Bone marrow (tissue), 2 donors: Measurements from ENCODE around the gene SPANXD.
"Not testable (repeated sequence)": the region's sequence is repeated elsewhere in the genome, so short reads cannot be mapped to it uniquely, and the experiment has no call there.

Experiments used
- DNase-seq, 2 donors: peaks; one replicate each; lab custom pipeline; 2025; lab: John Stamatoyannopoulos, UW

SPANXD gene, protein sequence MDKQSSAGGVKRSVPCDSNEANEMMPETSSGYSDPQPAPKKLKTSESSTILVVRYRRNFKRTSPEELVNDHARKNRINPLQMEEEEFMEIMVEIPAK

DNA sequence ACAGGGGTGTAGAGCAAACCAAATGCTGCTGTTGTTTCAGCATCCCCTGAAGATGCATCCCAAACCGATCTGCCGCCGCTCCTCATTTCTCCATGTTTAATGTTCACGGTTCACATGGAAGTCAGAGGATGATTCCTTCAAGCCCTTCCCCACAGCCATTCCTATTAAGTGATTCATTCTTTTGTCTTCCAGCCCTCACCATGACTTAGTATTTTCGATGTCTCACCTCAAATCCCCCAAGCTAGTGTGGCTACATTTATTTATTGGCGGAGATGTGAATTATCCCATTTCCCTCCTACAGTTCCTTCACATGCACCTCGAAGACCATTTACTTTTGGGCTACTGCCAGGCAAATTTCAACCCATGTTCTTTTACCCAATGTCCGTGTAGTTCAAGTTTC, at the start of gene SPANXD:
Gene SPANXD (minus strand): TSS at position 101 of the 400 bp plus-strand sequence. CDS start 334 bp downstream, outside the sequence.
- DNase-seq: not testable (repeated sequence)

DNA sequence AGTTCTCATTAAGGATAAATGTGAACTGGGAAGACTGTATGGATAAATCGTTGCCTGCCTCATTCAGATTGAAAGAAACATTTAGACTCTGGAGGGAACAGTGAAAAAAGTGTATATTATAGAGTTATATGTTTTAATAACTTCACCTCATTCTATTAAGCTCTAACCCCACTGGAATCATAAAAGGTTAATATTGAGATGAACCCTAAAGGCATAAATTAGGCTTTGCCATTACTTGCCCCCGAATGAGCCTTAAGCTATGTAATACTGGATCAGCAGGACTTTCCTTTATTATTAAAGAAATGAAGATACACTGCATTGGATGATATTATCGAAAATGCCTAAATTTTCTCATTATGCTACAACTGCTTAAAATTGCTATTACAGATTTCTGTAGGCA, 44.1 kb upstream of the SPANXD start:
- no peak for DNase-seq

DNA sequence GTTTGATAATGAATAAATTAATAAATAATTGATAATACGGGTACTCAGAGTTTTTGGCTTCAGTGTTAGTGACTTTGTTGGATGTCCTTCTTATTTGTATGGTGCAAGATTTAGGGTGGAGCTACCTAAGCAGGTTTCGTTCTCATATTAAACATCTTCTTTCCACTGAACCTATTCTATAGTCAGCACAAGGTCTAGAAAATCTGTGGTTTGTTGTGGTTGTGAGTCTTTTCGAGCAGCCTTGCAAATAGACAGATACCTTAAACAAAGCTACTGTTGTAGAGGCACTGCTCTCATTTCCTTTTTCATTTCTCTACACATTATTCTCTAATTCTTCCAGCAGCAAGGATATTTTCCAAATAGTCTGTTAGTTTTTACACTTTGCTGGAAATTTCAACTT, 38.1 kb upstream of the SPANXD start:
- no peak for DNase-seq

DNA sequence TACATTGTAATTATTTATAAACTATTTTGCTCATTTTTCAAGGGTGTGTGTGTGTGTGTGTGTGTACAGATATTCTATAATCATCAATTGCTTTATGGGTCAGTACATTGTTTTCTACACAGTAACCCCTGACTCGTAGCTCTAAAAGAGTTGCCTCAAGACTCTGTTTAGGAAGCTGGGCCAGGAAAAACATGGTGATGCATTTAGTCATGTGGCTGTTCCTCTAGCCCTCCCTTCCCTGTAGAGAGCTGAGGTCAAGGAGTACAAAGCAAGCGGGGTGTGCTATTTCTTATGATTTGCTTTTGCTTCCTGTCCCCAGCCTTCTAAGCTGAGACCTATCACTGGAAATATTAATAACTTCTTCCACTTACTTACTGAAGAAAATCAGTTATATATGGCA, 34.8 kb upstream of the SPANXD start:
- no peak for DNase-seq

DNA sequence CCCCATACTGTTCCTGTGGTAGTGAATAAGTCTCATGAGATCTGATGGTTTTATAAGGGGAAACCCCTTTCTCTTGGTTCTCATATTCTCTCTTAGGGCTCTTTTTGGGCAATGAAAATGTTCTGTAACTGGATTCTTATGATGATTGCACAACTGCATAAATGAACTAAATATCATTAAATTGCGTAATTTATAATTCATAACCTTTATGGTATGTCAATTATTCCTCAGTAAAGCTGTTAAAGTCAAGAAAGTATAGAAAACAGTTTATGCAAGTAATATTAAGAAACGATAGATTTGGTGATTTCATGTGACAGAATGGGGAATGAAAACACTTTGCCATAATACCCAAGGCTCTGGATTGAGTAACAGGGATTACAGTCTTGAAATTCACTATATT, 33.5 kb upstream of the SPANXD start:
- DNase-seq: no peak

DNA sequence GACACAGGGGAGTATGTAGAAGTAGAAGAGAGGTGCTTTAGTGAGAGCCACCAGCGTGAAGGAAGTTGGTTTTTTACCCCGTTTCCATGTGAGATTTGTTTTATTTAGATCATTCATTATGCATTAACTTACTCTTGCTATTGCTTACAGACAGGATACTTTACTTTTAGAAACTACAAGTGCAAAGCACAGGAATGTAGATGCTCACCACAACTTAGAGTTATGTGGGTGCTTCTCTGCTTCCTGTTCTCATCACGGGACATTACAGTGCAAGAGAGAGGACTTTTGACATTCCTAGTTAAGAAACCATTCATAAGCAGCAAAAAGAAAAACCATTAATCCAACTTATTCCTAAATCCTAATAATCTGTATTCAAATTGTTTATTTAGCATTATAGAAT, 25.6 kb upstream of the SPANXD start:
- no peak for DNase-seq

DNA sequence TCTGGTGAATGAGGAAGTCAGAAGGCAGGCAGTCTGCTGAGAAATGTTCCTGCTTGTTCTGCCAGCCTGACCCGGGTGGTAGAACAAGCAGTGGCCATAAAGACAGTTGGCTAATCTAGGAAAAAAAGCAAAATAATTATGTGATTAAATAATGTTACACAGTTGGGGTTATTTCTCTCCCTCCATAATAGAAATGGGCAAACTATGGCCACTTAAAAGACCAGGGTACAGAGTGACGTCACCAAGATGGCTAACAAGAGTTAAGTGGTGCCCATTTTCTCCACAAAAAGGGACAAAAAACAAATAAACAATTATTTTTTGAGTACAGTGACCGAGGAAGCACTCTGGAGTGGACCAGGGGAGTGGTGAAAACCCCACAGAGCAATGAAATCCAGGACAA, 16.1 kb upstream of the SPANXD start:
- DNase-seq: no peak

DNA sequence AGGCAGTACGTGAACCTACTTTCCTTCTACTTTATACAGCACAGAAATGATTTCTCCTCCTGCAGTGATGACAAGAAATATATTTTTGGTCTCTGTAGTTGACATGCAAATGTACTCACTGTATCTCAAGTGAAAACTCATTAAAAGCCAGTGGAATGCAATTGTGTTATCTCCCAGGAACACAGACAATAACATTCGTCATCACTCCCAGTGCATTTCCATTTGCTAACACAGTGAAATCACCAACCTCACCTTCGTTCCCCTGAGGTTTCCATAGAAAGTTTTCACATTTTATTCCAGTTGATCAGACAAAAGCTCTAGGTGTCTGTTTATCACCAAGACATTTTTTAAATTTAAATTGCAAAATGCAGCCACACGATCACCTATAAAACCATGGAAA, 2.5 kb upstream of the SPANXD start:
- no peak for DNase-seq

DNA sequence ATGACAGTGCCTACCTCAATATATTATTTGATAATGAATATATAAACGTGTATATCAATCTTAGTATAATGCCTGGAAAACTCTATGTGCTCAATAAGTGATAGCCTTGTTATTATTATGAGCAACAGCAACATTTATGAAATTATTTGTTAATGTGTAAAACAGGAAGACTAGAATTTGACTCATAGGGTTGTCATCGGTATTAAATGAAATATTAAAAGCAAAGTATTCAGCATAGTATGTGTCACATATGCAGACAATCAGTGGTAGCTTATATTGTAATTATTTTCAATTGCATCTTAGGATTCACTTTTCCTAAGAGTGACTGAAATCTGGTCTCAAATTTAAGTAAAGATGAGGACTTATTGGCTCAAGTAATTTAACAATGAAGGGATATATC, 24.6 kb downstream of the SPANXD start:
- no peak for DNase-seq

DNA sequence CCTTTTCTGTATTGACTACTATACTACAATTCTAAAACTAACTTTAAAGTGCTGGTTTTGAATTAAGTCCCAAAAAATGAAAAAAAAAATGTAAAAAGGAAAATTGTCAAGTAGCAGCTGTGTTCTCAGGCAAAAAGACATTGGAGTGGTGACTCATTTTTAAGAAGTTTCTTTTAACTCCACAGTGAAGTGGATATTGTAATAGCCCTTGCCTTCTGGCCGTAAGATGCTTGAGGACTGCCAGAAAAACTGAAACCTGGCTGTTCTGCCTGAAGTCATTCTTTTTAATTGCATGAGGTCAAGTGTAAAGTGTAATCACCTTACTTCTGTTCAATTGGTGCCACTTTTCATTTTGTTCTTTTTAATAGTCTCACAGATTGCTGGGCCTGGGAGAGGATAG, 28.9 kb downstream of the SPANXD start:
- no peak for DNase-seq

DNA sequence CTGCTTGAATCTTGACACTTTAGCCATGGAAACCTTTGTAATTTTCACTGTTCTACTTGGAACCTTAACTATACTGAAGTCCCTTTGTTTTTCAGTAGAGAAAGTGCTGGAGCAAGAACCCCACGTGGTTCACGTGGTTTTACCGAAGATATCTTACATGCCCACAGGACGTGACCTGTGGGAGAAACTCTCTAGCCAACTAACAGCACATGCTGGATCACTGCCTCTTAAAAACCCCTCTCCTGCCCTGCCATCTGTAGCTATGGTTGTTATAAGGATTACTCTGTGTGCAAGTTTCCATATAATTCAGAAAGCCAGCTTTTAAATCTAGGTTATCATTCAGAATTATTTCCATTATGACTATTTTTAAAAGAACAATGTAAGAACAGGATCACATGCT, 30.2 kb downstream of the SPANXD start:
- no peak for DNase-seq

DNA sequence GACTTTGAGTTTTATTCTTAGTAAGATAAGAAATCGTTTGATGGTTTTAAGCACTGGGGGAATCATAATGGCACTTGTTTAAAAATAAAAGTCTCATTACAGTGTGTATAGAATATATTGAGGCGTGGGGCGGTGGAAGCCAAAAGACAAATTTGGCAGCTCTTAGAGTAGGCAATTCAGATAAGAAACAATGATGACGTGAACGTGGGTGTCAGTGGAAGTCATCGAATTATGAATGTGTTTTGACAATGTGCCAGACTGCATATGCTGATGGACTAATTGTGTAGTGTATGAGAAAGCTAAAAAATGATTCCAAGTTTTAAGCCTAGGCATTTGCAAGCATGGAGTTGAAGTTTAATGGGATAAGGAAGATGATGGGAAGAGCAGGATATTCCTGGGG, 35.8 kb downstream of the SPANXD start:
- DNase-seq: no peak

DNA sequence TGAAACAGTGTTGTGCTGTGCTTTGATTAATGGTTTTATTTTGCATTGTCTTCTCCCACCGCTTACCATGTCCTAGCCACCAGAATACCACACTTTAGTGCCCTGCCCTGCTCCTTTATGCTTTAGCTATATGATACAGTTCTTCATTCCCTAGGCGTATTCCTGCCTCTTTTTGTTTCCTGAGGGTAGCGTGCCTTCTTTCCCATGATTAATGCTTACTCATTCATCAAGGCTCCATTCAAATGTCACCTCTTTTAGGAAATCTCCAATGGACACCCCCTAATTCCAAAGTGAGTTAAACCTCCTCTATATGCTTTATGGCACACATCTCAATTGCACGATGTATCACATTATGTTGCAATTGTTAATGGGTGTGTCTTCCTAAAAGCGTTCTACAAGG, 46.3 kb downstream of the SPANXD start:
- no peak for DNase-seq
